ENCODE data around the gene CPNE4. TPM values are rescaled to one million over a fixed set of nuclear protein-coding genes. Genes with fewer than 3 reads are reported as not detected.
"Not testable (repeated sequence)": the region's sequence is repeated elsewhere in the genome, so short reads cannot be mapped to it uniquely, and the experiment has no call there.

The CPNE4 gene
- total and polyA plus RNA-seq, 7 donors: 0.03 to 0.04 TPM; not detected in 5

DNA sequence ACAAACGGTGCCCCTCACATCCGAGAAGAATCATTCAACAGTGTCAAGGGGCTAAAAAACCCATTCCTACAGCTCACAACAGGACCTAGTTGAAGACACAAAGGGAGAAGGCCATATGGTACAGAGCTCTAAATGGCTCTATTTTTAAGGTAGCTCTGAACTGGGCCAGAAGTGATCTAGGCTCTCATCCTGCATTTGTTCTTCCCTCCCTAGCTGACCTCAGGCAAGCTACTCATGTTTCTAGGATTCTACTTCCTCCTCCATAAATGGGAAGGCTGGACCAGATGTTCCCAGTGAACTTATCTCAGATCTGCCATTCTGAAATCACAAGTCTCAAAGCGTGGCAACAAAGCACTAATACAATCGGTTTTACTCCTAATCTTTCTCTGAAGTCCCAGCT lies 62.3 kb downstream of the CPNE4 start:
- ATAC-seq: no peak
- intact Hi-C loops (cut with DNase I): no loop called here
- DNase-seq: no peak

GRCh38 chr3:131972091-131972490 lies 62.7 kb downstream of the CPNE4 start:
- TF ChIP-seq CTCF (IDR thresholded peaks at IDR 0.05): no peak
- no peaks in the 10 kb centered on the region for H3K4me1 ChIP-seq
- H3K4me3 ChIP-seq: no peak overlapping the region
- no peak overlapping the region for H3K27ac ChIP-seq
- intact Hi-C loops (cut with DNase I): no loop called here
- ATAC-seq: no peak
- H3K27me3 ChIP-seq (ENCODE audit: insufficient read depth in 3 of 3, low read length in 2 of 3): no peaks in the 10 kb centered on the region
- H3K9me3 ChIP-seq: no peaks in the 10 kb centered on the region
- no peaks in the 10 kb centered on the region for H3K36me3 ChIP-seq (ENCODE audit: insufficient read depth in 1 of 2, low read depth in 1 of 2)
- no peak for DNase-seq
- WGBS, 3 donors: 74 to 81% (median 78%) methylated on average over 3 of the region's 3 CpGs

More for the DNA sequence above, 62.3 kb downstream of the CPNE4 start:
- no peak for TF ChIP-seq CTCF (IDR thresholded peaks at IDR 0.05)
- no peaks in the 10 kb centered on the region for H3K36me3 ChIP-seq (ENCODE audit: insufficient read depth in 1 of 2, low read depth in 1 of 2)
- H3K4me1 ChIP-seq: no peaks in the 10 kb centered on the region
- no peaks in the 10 kb centered on the region for H3K27me3 ChIP-seq (ENCODE audit: insufficient read depth in 3 of 3, low read length in 2 of 3)
- H3K27ac ChIP-seq: no peak overlapping the region
- H3K4me3 ChIP-seq: no peak overlapping the region
- no peaks in the 10 kb centered on the region for H3K9me3 ChIP-seq
- 32 to 45% (median 44%) methylated on average over 4 of the region's 4 CpGs for WGBS, 3 donors

DNA sequence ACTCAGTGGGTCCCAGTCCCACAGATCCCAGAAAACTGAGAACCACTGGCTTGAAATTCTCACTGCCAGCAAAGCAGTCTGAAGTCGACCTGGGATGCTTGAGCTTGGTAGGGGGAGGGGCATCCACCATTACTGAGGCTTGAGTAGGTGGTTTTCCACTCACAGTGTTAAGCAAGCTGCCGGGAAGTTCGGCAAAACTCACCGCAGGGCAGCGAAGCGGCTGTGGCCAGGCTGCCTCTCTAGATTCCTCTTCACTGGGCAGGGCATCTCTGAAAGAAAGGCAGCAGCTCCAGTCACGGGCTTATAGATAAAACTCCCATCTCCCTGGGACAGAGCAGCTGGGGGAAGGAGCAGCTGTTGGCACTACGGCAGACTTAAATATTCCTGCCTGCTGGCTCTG lies 71.4 kb downstream of the CPNE4 start:
- H3K27ac ChIP-seq; H3K27me3 ChIP-seq (ENCODE audit: insufficient read depth in 3 of 3, low read length in 2 of 3); H3K9me3 ChIP-seq; H3K4me3 ChIP-seq; intact Hi-C loops (cut with DNase I); DNase-seq; ATAC-seq; H3K36me3 ChIP-seq (ENCODE audit: insufficient read depth in 1 of 2, low read depth in 1 of 2); H3K4me1 ChIP-seq: not testable (repeated sequence)
- WGBS, 3 donors: 37 to 52% (median 41%) methylated on average over 8 of the region's 8 CpGs

DNA sequence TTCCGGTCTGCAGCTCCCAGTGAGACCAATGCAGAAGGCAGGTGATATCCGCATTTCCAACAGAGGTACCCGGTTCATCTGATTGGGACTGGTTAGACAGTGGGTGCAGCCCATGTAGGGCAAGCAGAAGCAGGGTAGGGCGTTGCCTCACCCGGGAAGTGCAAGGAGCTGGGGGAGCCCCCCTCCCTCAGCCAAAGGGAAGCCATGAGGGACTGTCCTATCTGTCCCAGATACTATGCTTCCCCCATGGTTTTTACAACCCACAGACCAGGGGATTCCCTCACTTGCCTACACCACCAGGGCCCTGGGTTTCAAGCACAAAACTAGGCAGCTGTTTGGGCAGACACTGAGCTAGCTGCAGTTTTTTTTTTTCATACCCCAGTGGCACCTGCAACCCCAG lies 71.8 kb downstream of the CPNE4 start:
- Histone ChIP-seq H3K27ac (no peak overlapping the region), H3K27me3 (ENCODE audit: insufficient read depth in 3 of 3, low read length in 2 of 3) (no peaks in the 10 kb centered on the region), H3K9me3 (no peaks in the 10 kb centered on the region), H3K36me3 (ENCODE audit: insufficient read depth in 1 of 2, low read depth in 1 of 2) (no peaks in the 10 kb centered on the region), H3K4me1 (no peaks in the 10 kb centered on the region), H3K4me3 (no peak overlapping the region)
- ATAC-seq (no peak), DNase-seq (no peak)
- TF ChIP-seq CTCF (IDR thresholded peaks at IDR 0.05): no peak
- 73 to 82% (median 80%) methylated on average over 5 of the region's 5 CpGs for WGBS, 3 donors
- intact Hi-C loops (cut with DNase I): no loop called here

DNA sequence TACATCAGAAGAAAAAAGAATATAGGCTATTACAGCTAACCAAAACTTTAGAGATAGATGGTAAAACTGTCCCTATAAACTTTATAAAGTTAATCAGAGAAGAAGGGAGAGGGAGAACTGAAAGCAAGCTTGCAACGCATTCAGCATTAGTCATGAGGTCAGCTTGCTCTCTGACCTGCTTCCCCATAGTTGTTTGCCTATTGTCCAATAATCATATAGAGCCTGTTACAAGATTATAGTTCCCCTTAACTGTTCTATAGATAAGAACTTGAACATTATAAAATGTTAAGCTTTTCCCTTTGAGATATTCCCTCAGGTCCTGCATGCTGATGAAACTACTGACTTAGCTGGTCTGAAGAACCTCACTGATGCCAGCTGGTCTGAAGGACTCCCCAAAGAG lies 74.5 kb downstream of the CPNE4 start:
- ATAC-seq: no peak
- 2 to 92% (median 66%) methylated on average over 1 of the region's 1 CpG for WGBS, 3 donors
- Histone ChIP-seq H3K4me1 (no peaks in the 10 kb centered on the region), H3K9me3 (no peaks in the 10 kb centered on the region), H3K27me3 (ENCODE audit: insufficient read depth in 3 of 3, low read length in 2 of 3) (no peaks in the 10 kb centered on the region), H3K27ac (no peak overlapping the region), H3K4me3 (no peak overlapping the region), H3K36me3 (ENCODE audit: insufficient read depth in 1 of 2, low read depth in 1 of 2) (no peaks in the 10 kb centered on the region)
- intact Hi-C loops (cut with DNase I): no loop called here
- no peak for DNase-seq
- TF ChIP-seq CTCF (IDR thresholded peaks at IDR 0.05): no peak
